IgD-negative memory B cell (primary cell): ENCODE measurements around the gene CIPC. TPM values are rescaled to one million over a fixed set of nuclear protein-coding genes. Genes with fewer than 3 reads are reported as not detected.

ENCODE experiments used
- H3K27ac Mint-ChIP-seq, 3 donors: one replicate each; pipeline ENCODE4 v1.8.0; 2020 to 2022; ENCODE audit warnings: mild to moderate bottlenecking in 3 of 3, mixed read lengths in 3 of 3, moderate library complexity in 1 of 3
- H3K27me3 Mint-ChIP-seq: one replicate; pipeline ENCODE4 v1.8.0; 2021; ENCODE audit warnings: mixed read lengths
- H3K36me3 Mint-ChIP-seq: one replicate; pipeline ENCODE4 v1.8.0; 2020; ENCODE audit warnings: mild to moderate bottlenecking, mixed read lengths
- H3K4me1 Mint-ChIP-seq, 3 donors: one replicate each; pipeline ENCODE4 v1.8.0; 2020 to 2022; ENCODE audit warnings: mixed read lengths in 3 of 3, mild to moderate bottlenecking in 1 of 3
- H3K4me3 Mint-ChIP-seq, 4 donors: one replicate each; pipeline ENCODE4 v1.8.0; 2020 to 2022; ENCODE audit warnings: mild to moderate bottlenecking in 4 of 4, mixed read lengths in 4 of 4, moderate library complexity in 3 of 4
- H3K9me3 Mint-ChIP-seq, 3 donors: one replicate each; pipeline ENCODE4 v1.8.0; 2020 to 2021; ENCODE audit warnings: mixed read lengths in 3 of 3, mild to moderate bottlenecking in 1 of 3
- polyA plus RNA-seq: library from polyadenylated mRNA; unstranded; fragments of 300-500 nt; fragmentation: Illumina TruSeq; gene quantifications from one replicate; pipeline ENCODE4 v1.2.3, GENCODE V29; 2021

The CIPC gene
- polyA plus RNA-seq, 1 donor from 2014 or later, result 14.7 TPM

DNA sequence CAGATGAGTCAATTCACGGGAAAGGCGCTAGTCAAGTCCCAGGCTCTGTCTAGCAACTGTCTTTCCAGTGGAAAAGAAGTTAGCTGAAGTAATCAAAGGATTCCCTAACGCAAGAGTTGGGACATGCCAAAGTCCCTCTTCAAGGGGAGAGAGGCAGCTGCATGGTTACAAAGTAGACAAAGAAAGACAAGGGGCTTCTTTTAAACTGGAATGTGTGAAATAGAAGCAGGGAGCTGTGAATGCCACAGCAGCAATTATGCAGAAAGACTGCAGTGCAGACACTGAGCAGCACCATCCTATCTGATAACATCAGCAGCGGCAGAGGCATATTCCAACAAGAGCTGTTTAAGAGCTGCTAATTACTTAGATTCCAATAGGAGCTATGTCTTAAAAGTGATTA lies 12.5 kb upstream of the CIPC start:
- Mint-ChIP-seq H3K27ac (peak overlapping the region; percentile 57 to 94 (median 93)), H3K9me3 (no peaks in the 10 kb centered on the region), H3K4me1 (peaks cover 26 to 38% (median 32%) of the 10 kb centered on the region in 3 donors), H3K36me3 (peaks cover 3% of the 10 kb centered on the region), H3K4me3 (no peak overlapping the region), H3K27me3 (peaks cover 5% of the 10 kb centered on the region)

DNA sequence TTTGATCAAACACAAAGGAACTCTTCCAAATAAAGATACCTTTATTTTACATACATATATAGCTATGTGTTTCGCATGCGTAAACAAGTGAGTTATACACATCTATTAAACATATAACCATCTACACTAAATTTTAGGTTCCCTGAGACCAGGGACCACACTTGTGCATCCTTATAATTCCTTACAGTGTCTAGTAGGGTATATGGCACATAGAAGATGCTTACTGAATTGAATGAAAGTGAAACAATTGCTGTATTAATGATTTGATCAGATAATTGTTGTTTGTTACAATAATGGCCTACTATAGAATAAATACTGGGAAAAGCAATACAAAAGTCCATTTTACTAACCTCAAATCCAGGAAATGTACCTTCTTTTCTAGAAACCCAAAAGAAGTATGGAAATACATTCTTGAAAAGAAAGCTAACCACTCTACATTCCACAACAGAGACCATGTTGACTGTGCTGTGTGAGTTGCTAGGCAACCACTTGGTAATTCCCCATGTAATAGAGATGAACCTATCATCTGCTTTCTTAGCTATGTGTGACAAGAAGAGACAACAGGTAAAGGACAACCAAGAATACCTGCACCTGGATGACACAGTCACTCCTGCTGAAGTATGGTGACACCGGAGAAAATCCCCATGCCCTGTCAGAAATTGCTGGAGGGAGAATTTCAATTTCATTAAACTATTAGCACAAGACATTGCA lies 11.9 kb upstream of the CIPC start:
- H3K9me3 Mint-ChIP-seq, result peaks cover 0 to 4% (median 3%) of the 10 kb centered on the region in 3 donors
- peak overlapping the region in 1 of 4 donors; percentile 3 for H3K4me3 Mint-ChIP-seq
- H3K4me1 Mint-ChIP-seq, result peaks cover 22 to 35% (median 29%) of the 10 kb centered on the region in 3 donors
- peaks cover 5% of the 10 kb centered on the region for H3K27me3 Mint-ChIP-seq
- peak overlapping the region; percentile 57 to 93 (median 90) for H3K27ac Mint-ChIP-seq
- H3K36me3 Mint-ChIP-seq, result peaks cover 3% of the 10 kb centered on the region

DNA sequence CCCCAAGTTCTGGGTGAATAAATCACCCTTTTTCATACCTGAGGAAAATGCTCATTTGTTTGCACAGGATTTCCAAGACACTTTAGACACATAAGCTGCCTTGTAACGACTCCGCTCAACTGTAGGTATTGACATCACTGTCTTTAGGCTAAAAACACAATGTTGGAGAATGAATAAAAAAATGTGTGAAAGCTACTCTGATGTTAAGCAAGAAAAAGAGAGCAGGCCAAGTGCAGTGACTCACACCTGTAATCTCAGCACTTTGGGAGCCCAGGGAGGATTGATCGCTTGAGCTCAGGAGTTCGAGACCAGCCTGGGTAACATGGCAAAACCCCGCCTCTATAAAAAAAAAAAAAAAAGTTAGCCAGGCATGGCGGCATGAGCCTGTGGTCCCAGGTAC lies 11.1 kb upstream of the CIPC start:
- peak overlapping the region in 2 of 3 donors; percentile 57 to 91 for H3K27ac Mint-ChIP-seq

DNA sequence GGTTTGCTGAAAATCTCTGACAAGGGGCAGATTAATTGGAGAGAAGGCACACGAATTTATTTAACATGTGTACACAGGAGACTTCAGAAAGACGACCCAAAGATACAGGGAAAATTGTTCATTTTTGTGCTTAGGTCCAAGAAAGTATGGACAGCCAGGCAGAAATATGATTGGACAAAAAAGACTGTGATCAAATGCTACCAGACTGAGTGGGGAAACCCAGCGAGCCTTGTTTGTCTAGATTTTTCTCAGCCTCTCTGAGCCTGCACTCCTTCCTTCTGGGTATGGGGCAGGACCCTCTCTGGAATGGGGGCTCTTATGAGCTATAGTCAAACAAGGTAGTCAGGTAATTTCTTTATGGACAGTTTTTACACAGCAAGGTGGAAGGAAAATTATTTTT lies 10.4 kb upstream of the CIPC start:
- Mint-ChIP-seq H3K4me3 (no peak overlapping the region), H3K4me1 (peaks cover 12 to 25% (median 16%) of the 10 kb centered on the region in 3 donors), H3K9me3 (peaks cover 0 to 11% (median 3%) of the 10 kb centered on the region in 3 donors), H3K27me3 (peaks cover 5% of the 10 kb centered on the region), H3K27ac (peak overlapping the region in 1 of 3 donors; percentile 78), H3K36me3 (peaks cover 3% of the 10 kb centered on the region)

More for the DNA sequence above, 11.1 kb upstream of the CIPC start:
- Mint-ChIP-seq H3K36me3 (peaks cover 3% of the 10 kb centered on the region), H3K4me3 (peak overlapping the region in 1 of 4 donors; percentile 14), H3K9me3 (peaks cover 0 to 11% (median 3%) of the 10 kb centered on the region in 3 donors), H3K4me1 (peaks cover 17 to 31% (median 22%) of the 10 kb centered on the region in 3 donors), H3K27me3 (peaks cover 5% of the 10 kb centered on the region)

DNA sequence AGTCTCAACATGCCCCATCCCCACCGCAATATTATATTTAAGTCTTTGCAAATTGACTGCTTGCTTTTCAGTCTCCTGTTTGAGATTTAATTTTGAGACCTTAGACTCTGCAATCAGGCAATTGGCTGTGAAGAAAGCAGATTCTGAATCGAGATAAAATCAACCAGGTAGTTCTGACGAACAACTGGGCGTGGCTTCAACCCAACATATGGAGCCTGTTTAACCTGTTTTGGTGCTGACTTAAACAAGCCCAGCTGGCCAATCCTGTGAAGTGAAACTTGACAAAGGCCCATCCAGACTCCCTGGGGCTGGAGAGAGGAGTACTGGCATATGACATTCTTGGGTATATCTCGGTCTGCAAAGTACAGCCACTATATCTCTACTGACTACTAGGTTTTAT lies 9.8 kb upstream of the CIPC start:
- peaks cover 12 to 19% (median 13%) of the 10 kb centered on the region in 3 donors for H3K4me1 Mint-ChIP-seq
- peaks cover 0 to 11% (median 3%) of the 10 kb centered on the region in 3 donors for H3K9me3 Mint-ChIP-seq
- peaks cover 3% of the 10 kb centered on the region for H3K36me3 Mint-ChIP-seq
- no peak overlapping the region for H3K4me3 Mint-ChIP-seq
- H3K27ac Mint-ChIP-seq, result peak overlapping the region in 1 of 3 donors; percentile 78
- H3K27me3 Mint-ChIP-seq, result peaks cover 5% of the 10 kb centered on the region

DNA sequence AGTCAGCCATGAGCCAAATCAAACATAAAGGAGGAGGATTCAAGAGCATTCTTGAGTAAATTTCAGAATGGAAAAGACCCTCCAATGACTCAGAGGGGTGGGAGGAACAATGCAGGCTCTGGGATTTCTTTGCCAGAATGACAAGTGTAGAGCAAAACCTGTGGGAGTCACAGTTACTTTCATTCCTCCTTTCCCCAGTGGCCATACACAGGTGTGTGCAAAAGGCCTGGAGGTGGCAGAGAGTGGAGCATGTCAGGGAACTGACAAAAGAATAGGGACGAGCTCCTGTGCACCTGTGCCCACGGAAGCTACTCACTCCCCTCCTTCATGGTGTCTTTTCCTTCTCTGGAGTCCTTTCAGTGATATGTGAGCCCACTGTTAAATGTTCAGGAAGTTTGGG lies 9.4 kb upstream of the CIPC start:
- H3K4me1 Mint-ChIP-seq, result peaks cover 12 to 17% (median 13%) of the 10 kb centered on the region in 3 donors
- H3K27ac Mint-ChIP-seq, result no peak overlapping the region
- peaks cover 0 to 11% (median 3%) of the 10 kb centered on the region in 3 donors for H3K9me3 Mint-ChIP-seq
- H3K27me3 Mint-ChIP-seq, result peaks cover 5% of the 10 kb centered on the region
- H3K4me3 Mint-ChIP-seq, result no peak overlapping the region
- H3K36me3 Mint-ChIP-seq, result peaks cover 3% of the 10 kb centered on the region

DNA sequence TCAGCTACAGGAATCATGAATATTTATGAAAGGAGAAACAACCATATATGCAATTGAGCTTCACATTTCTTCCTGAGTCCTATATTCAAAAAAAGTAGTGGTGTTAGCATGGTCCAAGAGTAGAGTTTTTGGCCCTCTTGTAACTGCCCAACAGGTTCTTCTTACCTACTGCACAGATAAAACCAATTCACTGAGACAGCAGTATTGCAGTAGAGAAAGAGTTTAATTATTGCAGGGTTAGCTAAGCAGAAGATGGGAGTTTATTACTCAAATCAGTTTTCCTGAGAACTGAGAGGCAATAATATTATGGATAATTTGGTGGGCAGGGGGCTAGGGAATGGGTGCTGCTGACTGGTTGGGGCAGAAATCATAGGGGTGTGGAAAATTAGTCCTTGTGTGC lies 6.5 kb upstream of the CIPC start:
- Mint-ChIP-seq H3K4me3 (no peak overlapping the region), H3K9me3 (peaks cover 0 to 11% (median 3%) of the 10 kb centered on the region in 3 donors), H3K4me1 (peaks cover 7 to 12% (median 12%) of the 10 kb centered on the region in 3 donors), H3K36me3 (peaks cover 3% of the 10 kb centered on the region), H3K27me3 (no peaks in the 10 kb centered on the region), H3K27ac (no peak overlapping the region)

DNA sequence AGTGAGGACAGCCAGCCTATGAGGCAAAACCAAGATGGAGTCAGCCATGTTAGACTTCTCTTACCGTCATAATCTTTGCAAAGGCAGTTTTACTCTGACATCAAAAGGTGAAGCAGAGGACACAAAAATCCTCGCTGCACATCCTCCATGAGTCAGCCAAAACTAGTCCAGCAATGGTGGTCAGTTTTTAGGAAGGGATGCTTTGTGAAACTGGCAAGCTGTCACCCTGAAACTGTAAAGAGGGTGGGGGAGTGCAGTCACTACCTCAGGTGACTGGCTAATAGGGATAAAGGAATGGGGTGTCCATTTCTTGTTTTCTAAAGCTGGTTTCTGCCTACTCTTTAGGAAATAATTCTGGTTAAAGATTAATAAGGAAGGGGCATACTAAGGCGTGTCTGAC lies 5.4 kb upstream of the CIPC start:
- H3K27me3 Mint-ChIP-seq, result no peaks in the 10 kb centered on the region
- no peak overlapping the region for H3K27ac Mint-ChIP-seq

DNA sequence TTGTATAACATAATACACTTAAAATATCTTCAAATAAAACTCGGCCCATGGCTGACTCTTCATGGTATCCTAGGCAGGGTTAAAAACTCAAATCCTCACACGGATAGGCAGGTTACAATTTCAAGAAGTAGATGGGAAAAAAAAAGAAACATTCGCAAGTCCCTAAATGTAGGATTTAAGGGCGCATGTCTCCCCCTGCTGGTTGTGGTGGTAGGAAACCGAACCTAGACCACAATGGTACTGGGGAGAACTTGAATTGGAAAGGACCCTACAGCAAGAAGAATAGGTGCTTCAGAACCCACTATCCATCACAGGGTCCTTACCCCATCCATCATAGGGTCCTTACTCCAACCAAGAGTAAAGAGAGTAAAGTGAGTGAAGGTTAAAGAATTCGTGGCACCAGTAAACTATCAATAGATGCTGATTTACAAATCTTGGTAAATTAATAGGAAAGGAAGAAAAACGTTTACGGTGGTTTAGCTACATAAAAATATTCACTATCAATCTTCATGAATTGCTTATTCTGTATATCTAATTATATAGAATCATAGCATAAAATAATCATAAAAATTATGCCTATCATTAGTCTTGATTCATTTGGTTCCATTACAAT lies 3.3 kb upstream of the CIPC start:
- Mint-ChIP-seq H3K4me1 (peaks cover 22 to 27% (median 23%) of the 10 kb centered on the region in 3 donors), H3K9me3 (peaks cover 0 to 11% (median 3%) of the 10 kb centered on the region in 3 donors), H3K36me3 (peaks cover 3% of the 10 kb centered on the region), H3K27ac (peak overlapping the region in 2 of 3 donors; percentile 19 to 75), H3K4me3 (peak overlapping the region in 1 of 4 donors; percentile 78), H3K27me3 (no peaks in the 10 kb centered on the region)

More for the DNA sequence above, 5.4 kb upstream of the CIPC start:
- no peak overlapping the region for H3K4me3 Mint-ChIP-seq
- H3K4me1 Mint-ChIP-seq, result peaks cover 10 to 14% (median 13%) of the 10 kb centered on the region in 3 donors
- peaks cover 0 to 11% (median 3%) of the 10 kb centered on the region in 3 donors for H3K9me3 Mint-ChIP-seq
- peaks cover 5% of the 10 kb centered on the region for H3K36me3 Mint-ChIP-seq

DNA sequence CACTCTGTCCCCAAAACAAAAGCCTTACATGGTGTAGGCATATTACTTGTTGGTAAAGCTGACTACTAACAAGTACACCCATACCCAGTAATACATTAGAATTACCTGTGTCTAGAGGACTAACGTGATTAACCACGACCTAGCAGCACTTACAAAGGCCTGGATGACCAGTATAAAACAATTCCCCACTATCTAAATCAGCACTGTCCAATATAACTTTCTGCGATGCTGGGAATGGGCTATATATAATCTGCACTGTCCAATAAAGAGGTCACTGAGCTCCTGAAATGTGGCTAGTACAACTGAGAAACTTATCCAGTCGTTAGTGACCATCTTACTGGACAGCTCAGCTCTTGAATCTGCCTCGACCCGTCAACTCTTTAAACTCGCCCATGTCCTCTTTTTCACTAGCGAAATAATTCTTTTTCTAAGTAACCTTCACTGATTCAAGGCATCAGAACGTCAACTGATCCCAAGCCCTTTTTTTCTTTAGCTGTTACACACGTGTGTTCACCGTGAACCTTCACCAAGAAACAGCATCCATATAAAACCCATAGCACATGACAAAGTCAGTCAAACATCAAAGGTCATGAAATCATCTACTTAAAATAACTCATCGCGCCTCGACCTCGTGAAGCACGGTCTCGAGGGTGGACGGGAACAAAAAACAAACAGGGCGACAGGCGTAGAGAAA lies 905 bp upstream of the CIPC start:
- Mint-ChIP-seq H3K9me3 (no peaks in the 10 kb centered on the region), H3K4me3 (peak overlapping the region; percentile 91 to 99 (median 96)), H3K27me3 (no peaks in the 10 kb centered on the region), H3K4me1 (peaks cover 32 to 42% (median 41%) of the 10 kb centered on the region in 3 donors), H3K27ac (peak overlapping the region; percentile 83 to 100 (median 99)), H3K36me3 (peaks cover 3% of the 10 kb centered on the region)

DNA sequence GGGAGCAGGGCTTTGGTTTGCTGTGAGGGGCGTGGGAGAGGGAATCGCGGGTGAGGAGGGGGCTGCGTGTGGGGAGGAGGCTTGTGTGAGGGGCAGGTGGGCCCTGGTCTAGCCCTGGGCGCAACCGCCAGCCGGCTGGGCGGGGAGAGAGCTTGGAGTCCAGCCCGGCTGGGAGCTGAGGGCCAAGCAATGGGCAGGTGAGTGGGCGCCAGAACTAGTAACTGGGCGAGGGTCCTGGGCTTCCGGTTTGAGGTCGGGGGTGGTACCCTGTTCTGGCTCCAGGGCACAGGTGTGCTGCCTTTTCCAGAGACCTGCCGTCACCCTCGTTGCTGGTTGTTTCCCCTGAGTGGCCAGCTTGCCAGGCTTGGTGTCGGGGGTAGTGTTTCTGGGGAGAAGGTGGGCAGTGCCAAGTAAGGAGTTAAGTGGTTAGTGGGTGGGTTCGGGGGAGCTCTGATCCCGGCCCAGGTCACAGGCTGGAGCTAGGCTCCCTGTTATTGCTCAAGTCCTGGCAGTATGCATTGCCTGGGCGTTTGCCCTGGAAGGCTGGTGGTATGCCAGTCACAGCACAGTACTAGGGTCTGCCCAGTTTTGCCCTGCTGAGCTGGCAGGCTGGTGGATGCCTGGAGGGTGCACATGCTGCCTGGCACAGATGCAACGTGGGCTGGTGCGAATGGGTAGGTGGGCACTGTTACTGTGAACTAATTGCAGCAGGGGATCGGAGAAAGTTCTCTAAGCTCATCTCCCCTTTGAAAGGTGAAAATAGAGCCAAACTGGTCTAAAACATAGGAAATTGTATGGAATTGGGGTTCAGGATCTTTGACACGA lies 683 bp downstream of the CIPC start:
- Mint-ChIP-seq H3K4me1 (peaks cover 36 to 49% (median 43%) of the 10 kb centered on the region in 3 donors), H3K27me3 (no peaks in the 10 kb centered on the region), H3K27ac (peak overlapping the region; percentile 83 to 100 (median 99)), H3K36me3 (peaks cover 6% of the 10 kb centered on the region), H3K4me3 (peak overlapping the region; percentile 91 to 99 (median 96)), H3K9me3 (no peaks in the 10 kb centered on the region)

DNA sequence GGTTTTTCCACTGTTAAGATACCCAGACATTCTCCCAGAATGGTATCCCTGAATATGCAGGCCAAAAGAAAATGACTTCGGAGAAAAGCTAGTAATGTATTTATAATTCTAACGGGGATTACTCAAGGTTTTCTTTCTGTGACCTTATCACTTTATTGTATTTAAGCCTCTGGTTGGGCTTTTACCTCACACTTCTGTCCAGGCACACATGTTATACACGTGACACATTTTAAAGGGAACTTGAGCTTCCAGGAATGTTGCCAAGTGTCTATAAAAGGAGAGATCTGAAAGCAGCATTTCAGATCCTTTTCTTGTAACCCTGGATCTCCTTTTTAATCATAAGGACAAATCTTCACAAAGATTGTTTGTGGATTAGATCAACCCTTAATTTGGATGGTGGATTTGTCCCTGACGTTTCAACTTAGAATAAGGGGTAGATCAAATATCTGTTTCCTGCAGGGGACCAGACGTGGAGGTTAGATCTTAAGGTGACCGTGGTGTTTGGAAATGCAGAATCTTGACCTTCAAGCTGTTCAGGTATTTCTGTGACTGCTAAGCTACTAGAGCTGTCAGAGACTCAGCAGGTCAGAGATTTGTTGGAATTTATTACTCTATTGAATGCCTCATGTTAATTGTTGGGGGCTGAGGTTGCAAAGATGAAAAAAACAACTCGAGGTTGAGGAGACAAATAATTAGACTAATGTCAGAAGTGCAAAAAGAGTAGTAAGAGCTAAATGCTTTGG lies 1.5 kb downstream of the CIPC start:
- H3K9me3 Mint-ChIP-seq, result no peaks in the 10 kb centered on the region
- no peaks in the 10 kb centered on the region for H3K27me3 Mint-ChIP-seq
- H3K36me3 Mint-ChIP-seq, result peaks cover 8% of the 10 kb centered on the region
- peaks cover 38 to 53% (median 44%) of the 10 kb centered on the region in 3 donors for H3K4me1 Mint-ChIP-seq
- H3K4me3 Mint-ChIP-seq, result peak overlapping the region; percentile 83 to 99 (median 92)
- H3K27ac Mint-ChIP-seq, result peak overlapping the region; percentile 76 to 100 (median 83)

DNA sequence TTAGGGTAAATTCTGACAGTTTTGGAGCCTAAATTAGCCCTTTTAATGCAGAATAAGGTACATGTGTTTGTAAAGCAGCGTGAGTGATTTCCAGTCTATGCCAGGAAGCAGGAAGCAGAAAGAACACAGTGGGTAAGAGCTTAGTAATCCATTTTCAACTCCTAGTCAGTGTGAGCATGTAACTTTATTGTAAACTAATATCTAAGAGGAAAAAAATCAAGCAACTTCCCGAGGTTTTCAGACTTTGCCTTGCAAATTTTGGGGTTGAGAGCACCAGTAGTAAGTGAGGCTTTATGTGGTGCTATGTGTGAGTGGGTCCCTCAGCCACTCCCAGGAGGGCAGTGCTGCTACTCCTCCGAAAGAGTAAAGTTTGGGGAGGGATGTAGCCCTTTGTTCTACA lies 2.9 kb downstream of the CIPC start:
- Mint-ChIP-seq H3K4me1 (peaks cover 37 to 48% (median 43%) of the 10 kb centered on the region in 3 donors), H3K4me3 (peak overlapping the region; percentile 44 to 93 (median 84)), H3K27ac (peak overlapping the region; percentile 54 to 86 (median 76)), H3K27me3 (no peaks in the 10 kb centered on the region), H3K9me3 (no peaks in the 10 kb centered on the region), H3K36me3 (peaks cover 8% of the 10 kb centered on the region)
